SK-N-SH (cell line): Measurements from ENCODE around the gene BOK. TPM values are rescaled to one million over a fixed set of nuclear protein-coding genes. Genes with fewer than 3 reads are reported as not detected.

Source experiments
- CTCF ChIA-PET: fragments of 300-600, 350-600 bp; formaldehyde crosslinking; extraction: SDS; loops from one replicate; lab custom pipeline; 2021; lab: Yijun Ruan, JAX
- POLR2A ChIA-PET: fragments of 350-600 bp; sonication (Branson Sonifier 250); formaldehyde crosslinking; extraction: SDS; loops from one replicate; lab custom pipeline; 2020; ENCODE audit warnings: antibody characterized with exemption, inconsistent platforms; lab: Yijun Ruan, JAX
- DNase-seq: peaks from one replicate; pipeline ENCODE4 v3.0.0; 2012
- H2AFZ ChIP-seq: fragments of 200-600 bp; sonication (generic); 2 replicates; pipeline ENCODE4 v1.8.1; 2016; ENCODE audit warnings: antibody characterized with exemption, mild to moderate bottlenecking, low read depth
- H3F3A ChIP-seq: fragments of 200-600 bp; sonication (generic); replicated peaks from 2 replicates; pipeline ENCODE3; 2016; ENCODE audit warnings: antibody characterized with exemption, mild to moderate bottlenecking; ENCODE audit not compliant: insufficient read depth
- H3K27ac ChIP-seq, 2 experiments: fragments of 200-500 bp in 1 of 2; fragments of 200-600 bp in 1 of 2; sonication (Bioruptor generic) in 1 of 2; sonication (generic), shearing (Covaris generic) in 1 of 2; 2 replicates each; pipeline versions ENCODE4 v1.5.1 to v1.6.1; 2014 to 2016; ENCODE audit warnings: low read depth in 2 of 2, inconsistent platforms in 1 of 2, low read length in 1 of 2, mild to moderate bottlenecking in 1 of 2, mixed read lengths in 1 of 2
- H3K27me3 ChIP-seq: fragments of 200-600 bp; sonication (generic), shearing (Covaris generic); 2 replicates; pipeline ENCODE4 v1.6.1; 2016; ENCODE audit warnings: mixed run types; ENCODE audit not compliant: insufficient read depth
- H3K36me3 ChIP-seq, 2 experiments: fragments of 200-500 bp in 1 of 2; fragments of 200-600 bp in 1 of 2; sonication (Bioruptor generic) in 1 of 2; sonication (generic) in 1 of 2; replicated peaks in 1 of 2; 2 replicates each; pipeline versions ENCODE3 to v1.5.1; 2014 to 2016; ENCODE audit warnings: low read length in 1 of 2, mild to moderate bottlenecking in 1 of 2; ENCODE audit not compliant: insufficient read depth in 2 of 2, control insufficient read depth in 1 of 2
- H3K4me1 ChIP-seq, 2 experiments: fragments of 200-500 bp in 1 of 2; fragments of 200-600 bp in 1 of 2; sonication (Bioruptor generic) in 1 of 2; sonication (generic), shearing (Covaris generic) in 1 of 2; 2 replicates each; pipeline versions ENCODE4 v1.5.1 to v1.6.1; 2014 to 2016; ENCODE audit warnings: low read depth in 1 of 2, low read length in 1 of 2, mixed run types in 1 of 2; ENCODE audit not compliant: insufficient read depth in 2 of 2, control insufficient read depth in 1 of 2
- H3K4me2 ChIP-seq: fragments of 200-600 bp; sonication (generic), shearing (Covaris generic); 2 replicates; pipeline ENCODE4 v1.6.1; 2017; ENCODE audit warnings: mixed run types
- H3K4me3 ChIP-seq, 2 experiments: fragments of 200-500 bp in 1 of 2; fragments of 200-600 bp in 1 of 2; sonication (Bioruptor generic) in 1 of 2; sonication (generic), shearing (Covaris generic) in 1 of 2; 2 replicates each; pipeline versions ENCODE4 v1.5.1 to v1.8.1; 2014 to 2016; ENCODE audit warnings: low read depth in 2 of 2, inconsistent platforms in 1 of 2, low read length in 1 of 2, mild to moderate bottlenecking in 1 of 2, mixed read lengths in 1 of 2, moderate library complexity in 1 of 2
- H3K79me2 ChIP-seq: fragments of 200-600 bp; sonication (generic); 2 replicates; pipeline ENCODE4 v1.8.1; 2017; ENCODE audit warnings: mild to moderate bottlenecking; ENCODE audit not compliant: insufficient read depth
- H3K9ac ChIP-seq: fragments of 200-600 bp; sonication (generic); 2 replicates; pipeline ENCODE4 v1.6.1; 2017; ENCODE audit warnings: mixed run types
- H3K9me2 ChIP-seq: fragments of 200-600 bp; sonication (generic); 2 replicates; pipeline ENCODE4 v1.6.1; 2017; ENCODE audit warnings: mixed run types
- H3K9me3 ChIP-seq: fragments of 200-600 bp; sonication (generic); 2 replicates; pipeline ENCODE4 v1.6.1; 2017; ENCODE audit warnings: mixed run types, mild to moderate bottlenecking, moderate library complexity
- H4K20me1 ChIP-seq: fragments of 200-600 bp; sonication (generic); 2 replicates; pipeline ENCODE4 v1.6.1; 2017; ENCODE audit warnings: mild to moderate bottlenecking, mixed run types; ENCODE audit not compliant: insufficient read depth
- EP300 ChIP-seq, 2 experiments: IDR thresholded peaks; 2 replicates each; pipeline versions ENCODE4 v1.4.0 to v1.6.1; 2012; ENCODE audit warnings: borderline replicate concordance in 1 of 2, low read depth in 1 of 2, low read length in 1 of 2
- FOSL2 ChIP-seq: IDR thresholded peaks from 2 replicates; pipeline ENCODE4 v1.4.0; 2012; ENCODE audit warnings: low read depth, mild to moderate bottlenecking, moderate library complexity, borderline replicate concordance
- FOXJ3 ChIP-seq: sonication (generic); formaldehyde crosslinking; IDR thresholded peaks from 2 replicates; pipeline ENCODE4 v1.5.1; 2020; ENCODE audit warnings: mild to moderate bottlenecking, missing genetic modification reagents
- FOXM1 ChIP-seq: IDR thresholded peaks from 2 replicates; pipeline ENCODE4 v1.4.0; 2012; ENCODE audit warnings: low read depth, mild to moderate bottlenecking
- GABPA ChIP-seq: IDR thresholded peaks from 2 replicates; pipeline ENCODE4 v1.4.0; 2012; ENCODE audit warnings: low read depth, mild to moderate bottlenecking
- MXI1 ChIP-seq: IDR thresholded peaks from 2 replicates; pipeline ENCODE4 v1.6.1; 2012; ENCODE audit warnings: mild to moderate bottlenecking, low read depth, low read length, improper control_type of control experiment
- NFIC ChIP-seq: IDR thresholded peaks from 2 replicates; pipeline ENCODE4 v1.4.0; 2012; ENCODE audit warnings: borderline replicate concordance
- SIN3A ChIP-seq: IDR thresholded peaks from 2 replicates; pipeline ENCODE4 v1.6.1; 2012; ENCODE audit warnings: low read depth, mild to moderate bottlenecking, low read length, moderate library complexity, borderline replicate concordance
- SMC3 ChIP-seq: IDR thresholded peaks from 2 replicates; pipeline ENCODE4 v1.6.1; 2012; ENCODE audit warnings: low read depth, low read length, improper control_type of control experiment
- TCF12 ChIP-seq: IDR thresholded peaks from 2 replicates; pipeline ENCODE4 v1.4.0; 2012
- TEAD4 ChIP-seq: IDR thresholded peaks from 2 replicates; pipeline ENCODE4 v1.4.0; 2012; ENCODE audit warnings: mild to moderate bottlenecking, borderline replicate concordance; ENCODE audit not compliant: insufficient read depth
- YY1 ChIP-seq: IDR thresholded peaks from 2 replicates; pipeline ENCODE4 v1.4.0; 2012; ENCODE audit warnings: low read depth, mild to moderate bottlenecking
- WGBS: methylation state at CpG from one replicate; pipeline ENCODE4 v1.1.6; 2017; ENCODE audit warnings: low lambda C conversion rate; 5-methylcytosine and 5-hydroxymethylcytosine counted together
- polyA plus RNA-seq, 3 experiments: library from polyadenylated mRNA; depleted of rRNA; stranded (reverse); fragments of >200 nt; gene quantifications; 2 replicates each; pipeline ENCODE4 v1.2.3, GENCODE V29; 2012
- TF ChIP-seq, protein P1 (sequence below): IDR thresholded peaks from 2 replicates; pipeline ENCODE4 v1.4.0; 2012; ENCODE audit warnings: low read depth, borderline replicate concordance
- TF ChIP-seq, protein P2 (sequence below): IDR thresholded peaks from 2 replicates; pipeline ENCODE4 v1.4.0; 2012; ENCODE audit warnings: low read depth
- TF ChIP-seq, protein P3 (sequence below): IDR thresholded peaks from 2 replicates; pipeline ENCODE4; 2012
- TF ChIP-seq, protein P4 (sequence below): fragments of 150-350 bp; IDR thresholded peaks from 2 replicates; pipeline ENCODE4 v1.6.1; 2017; ENCODE audit warnings: antibody characterized with exemption, low read length, low read depth, borderline replicate concordance
- TF ChIP-seq, protein P5 (sequence below): fragments of 200-600 bp; sonication (generic); IDR thresholded peaks from 2 replicates; pipeline ENCODE4 v1.6.1; 2017; ENCODE audit warnings: antibody characterized with exemption, mild to moderate bottlenecking, moderate library complexity
- TF ChIP-seq, protein P6 (sequence below): IDR thresholded peaks from 2 replicates; pipeline ENCODE4 v1.6.1; 2012; ENCODE audit warnings: mild to moderate bottlenecking, low read depth, low read length, moderate library complexity

Gene BOK
- polyA plus RNA-seq, 1 of the 3 experiments (the other 2 are of a cell fraction), result 1.7 TPM

DNA sequence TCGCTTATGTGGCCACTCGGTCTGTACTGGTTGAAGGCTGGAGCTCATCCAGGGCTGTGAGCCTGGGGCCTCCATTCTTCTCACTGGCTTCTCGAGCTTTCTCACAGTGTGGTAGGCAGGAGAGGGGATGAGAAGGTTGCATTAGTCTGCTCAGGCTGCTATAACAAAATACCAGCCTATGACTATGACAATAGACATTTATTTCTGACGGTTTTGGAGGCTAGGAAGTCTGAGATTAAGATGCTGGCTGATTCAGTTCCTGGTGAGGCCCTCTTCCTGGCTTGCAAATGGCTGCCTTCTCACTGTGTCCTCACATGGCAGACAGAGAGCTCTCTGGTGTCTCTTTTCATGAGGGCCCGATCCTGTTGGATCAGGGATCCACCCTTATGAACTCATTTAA is 44.0 kb upstream of the BOK start:
- no peaks in the 10 kb centered on the region for H3K36me3 ChIP-seq
- H3F3A ChIP-seq, result peaks cover 10% of the 10 kb centered on the region
- POLR2A ChIA-PET, result no interaction called here
- no peak overlapping the region for H3K9ac ChIP-seq
- DNase-seq, result no peak
- CTCF ChIA-PET, result no interaction called here
- no peaks in the 10 kb centered on the region for H3K9me2 ChIP-seq
- H3K27ac ChIP-seq, result no peak overlapping the region
- H3K4me2 ChIP-seq, result no peak overlapping the region
- H3K27me3 ChIP-seq, result no peaks in the 10 kb centered on the region
- no peaks in the 10 kb centered on the region for H3K79me2 ChIP-seq
- WGBS, result 73% methylated on average over 5 of the region's 5 CpGs
- no peaks in the 10 kb centered on the region for H4K20me1 ChIP-seq
- H3K9me3 ChIP-seq, result no peaks in the 10 kb centered on the region
- TF ChIP-seq TEAD4, result no peak
- TF ChIP-seq YY1, result no peak
- TF ChIP-seq, protein P1, sequence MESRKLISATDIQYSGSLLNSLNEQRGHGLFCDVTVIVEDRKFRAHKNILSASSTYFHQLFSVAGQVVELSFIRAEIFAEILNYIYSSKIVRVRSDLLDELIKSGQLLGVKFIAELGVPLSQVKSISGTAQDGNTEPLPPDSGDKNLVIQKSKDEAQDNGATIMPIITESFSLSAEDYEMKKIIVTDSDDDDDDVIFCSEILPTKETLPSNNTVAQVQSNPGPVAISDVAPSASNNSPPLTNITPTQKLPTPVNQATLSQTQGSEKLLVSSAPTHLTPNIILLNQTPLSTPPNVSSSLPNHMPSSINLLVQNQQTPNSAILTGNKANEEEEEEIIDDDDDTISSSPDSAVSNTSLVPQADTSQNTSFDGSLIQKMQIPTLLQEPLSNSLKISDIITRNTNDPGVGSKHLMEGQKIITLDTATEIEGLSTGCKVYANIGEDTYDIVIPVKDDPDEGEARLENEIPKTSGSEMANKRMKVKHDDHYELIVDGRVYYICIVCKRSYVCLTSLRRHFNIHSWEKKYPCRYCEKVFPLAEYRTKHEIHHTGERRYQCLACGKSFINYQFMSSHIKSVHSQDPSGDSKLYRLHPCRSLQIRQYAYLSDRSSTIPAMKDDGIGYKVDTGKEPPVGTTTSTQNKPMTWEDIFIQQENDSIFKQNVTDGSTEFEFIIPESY, result no peak
- TF ChIP-seq MXI1, result no peak
- TF ChIP-seq, protein P2, sequence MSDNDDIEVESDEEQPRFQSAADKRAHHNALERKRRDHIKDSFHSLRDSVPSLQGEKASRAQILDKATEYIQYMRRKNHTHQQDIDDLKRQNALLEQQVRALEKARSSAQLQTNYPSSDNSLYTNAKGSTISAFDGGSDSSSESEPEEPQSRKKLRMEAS, result no peak
- TF ChIP-seq NFIC, result no peak
- TF ChIP-seq FOXJ3 (CRISPR knock-in tag), result no peak
- no peak for TF ChIP-seq EP300 (IDR thresholded peaks at IDR 0.05; ENCODE audit: borderline replicate concordance in 1 of 2, low read depth in 1 of 2, low read length in 1 of 2)
- no peak for TF ChIP-seq GABPA
- TF ChIP-seq SMC3, result no peak
- TF ChIP-seq, protein P3, sequence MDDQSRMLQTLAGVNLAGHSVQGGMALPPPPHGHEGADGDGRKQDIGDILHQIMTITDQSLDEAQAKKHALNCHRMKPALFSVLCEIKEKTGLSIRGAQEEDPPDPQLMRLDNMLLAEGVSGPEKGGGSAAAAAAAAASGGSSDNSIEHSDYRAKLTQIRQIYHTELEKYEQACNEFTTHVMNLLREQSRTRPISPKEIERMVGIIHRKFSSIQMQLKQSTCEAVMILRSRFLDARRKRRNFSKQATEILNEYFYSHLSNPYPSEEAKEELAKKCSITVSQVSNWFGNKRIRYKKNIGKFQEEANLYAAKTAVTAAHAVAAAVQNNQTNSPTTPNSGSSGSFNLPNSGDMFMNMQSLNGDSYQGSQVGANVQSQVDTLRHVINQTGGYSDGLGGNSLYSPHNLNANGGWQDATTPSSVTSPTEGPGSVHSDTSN, result no peak
- no peak for TF ChIP-seq TCF12
- TF ChIP-seq FOXM1, result no peak
- no peak for TF ChIP-seq FOSL2
- H2AFZ ChIP-seq, result no peak overlapping the region
- H3K4me3 ChIP-seq, result no peak overlapping the region
- H3K4me1 ChIP-seq, result peaks cover under 1% of the 10 kb centered on the region in 2 experiments; a peak in 2 of 4 replicates

DNA sequence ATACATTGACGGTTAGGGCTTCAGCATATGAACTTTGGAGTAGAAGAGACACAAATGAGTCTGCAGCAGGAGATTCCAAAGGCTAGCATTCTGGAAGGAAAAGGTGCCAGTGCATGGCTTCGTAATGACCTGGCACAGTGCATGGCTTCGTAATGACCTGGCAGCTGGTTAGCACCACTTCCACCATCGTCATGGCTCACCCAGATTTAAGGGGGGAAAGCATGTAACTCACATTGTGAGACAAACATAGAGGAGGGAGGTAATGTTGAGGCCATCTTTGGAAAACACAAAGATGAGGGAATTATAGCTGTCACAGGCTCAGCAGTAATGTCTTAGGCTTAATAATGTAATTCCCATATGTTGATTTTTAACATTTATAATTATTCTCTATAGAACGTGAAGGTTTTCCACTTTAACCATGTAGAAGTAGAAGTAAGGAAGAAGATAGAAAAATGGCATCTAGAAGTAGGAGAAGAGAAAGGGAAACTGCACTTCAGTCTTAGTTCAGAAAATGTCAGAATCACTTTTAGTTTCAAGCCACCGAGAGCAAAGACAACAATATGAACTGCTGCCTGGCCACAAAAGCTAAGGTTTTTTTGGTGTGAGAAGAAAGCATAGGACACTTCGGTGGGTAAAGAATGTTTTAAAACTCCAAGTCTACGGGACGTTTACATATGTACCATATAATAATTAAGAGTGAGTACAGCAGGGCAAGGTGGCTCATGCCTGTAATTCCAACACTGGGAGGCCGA is 43.4 kb upstream of the BOK start:
- no peak overlapping the region for H3K27ac ChIP-seq
- H3K9ac ChIP-seq, result no peak overlapping the region
- H3K27me3 ChIP-seq, result no peaks in the 10 kb centered on the region
- WGBS, result 79% methylated on average over 10 of the region's 10 CpGs
- no peak overlapping the region for H3K4me3 ChIP-seq
- no peaks in the 10 kb centered on the region for H3K4me1 ChIP-seq
- no peaks in the 10 kb centered on the region for H3K9me2 ChIP-seq
- DNase-seq, result no peak
- H3K79me2 ChIP-seq, result no peaks in the 10 kb centered on the region
- ChIA-PET CTCF (no interaction called here), POLR2A (no interaction called here)
- H4K20me1 ChIP-seq, result no peaks in the 10 kb centered on the region
- peaks cover 10% of the 10 kb centered on the region for H3F3A ChIP-seq
- H3K9me3 ChIP-seq, result no peaks in the 10 kb centered on the region
- no peaks in the 10 kb centered on the region for H3K36me3 ChIP-seq
- no peak overlapping the region for H3K4me2 ChIP-seq
- no peak overlapping the region for H2AFZ ChIP-seq
- TF ChIP-seq, protein P4, sequence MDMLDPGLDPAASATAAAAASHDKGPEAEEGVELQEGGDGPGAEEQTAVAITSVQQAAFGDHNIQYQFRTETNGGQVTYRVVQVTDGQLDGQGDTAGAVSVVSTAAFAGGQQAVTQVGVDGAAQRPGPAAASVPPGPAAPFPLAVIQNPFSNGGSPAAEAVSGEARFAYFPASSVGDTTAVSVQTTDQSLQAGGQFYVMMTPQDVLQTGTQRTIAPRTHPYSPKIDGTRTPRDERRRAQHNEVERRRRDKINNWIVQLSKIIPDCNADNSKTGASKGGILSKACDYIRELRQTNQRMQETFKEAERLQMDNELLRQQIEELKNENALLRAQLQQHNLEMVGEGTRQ, result no peak
- TF ChIP-seq, protein P5, sequence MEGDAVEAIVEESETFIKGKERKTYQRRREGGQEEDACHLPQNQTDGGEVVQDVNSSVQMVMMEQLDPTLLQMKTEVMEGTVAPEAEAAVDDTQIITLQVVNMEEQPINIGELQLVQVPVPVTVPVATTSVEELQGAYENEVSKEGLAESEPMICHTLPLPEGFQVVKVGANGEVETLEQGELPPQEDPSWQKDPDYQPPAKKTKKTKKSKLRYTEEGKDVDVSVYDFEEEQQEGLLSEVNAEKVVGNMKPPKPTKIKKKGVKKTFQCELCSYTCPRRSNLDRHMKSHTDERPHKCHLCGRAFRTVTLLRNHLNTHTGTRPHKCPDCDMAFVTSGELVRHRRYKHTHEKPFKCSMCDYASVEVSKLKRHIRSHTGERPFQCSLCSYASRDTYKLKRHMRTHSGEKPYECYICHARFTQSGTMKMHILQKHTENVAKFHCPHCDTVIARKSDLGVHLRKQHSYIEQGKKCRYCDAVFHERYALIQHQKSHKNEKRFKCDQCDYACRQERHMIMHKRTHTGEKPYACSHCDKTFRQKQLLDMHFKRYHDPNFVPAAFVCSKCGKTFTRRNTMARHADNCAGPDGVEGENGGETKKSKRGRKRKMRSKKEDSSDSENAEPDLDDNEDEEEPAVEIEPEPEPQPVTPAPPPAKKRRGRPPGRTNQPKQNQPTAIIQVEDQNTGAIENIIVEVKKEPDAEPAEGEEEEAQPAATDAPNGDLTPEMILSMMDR, result no peak
- TF ChIP-seq SIN3A, result no peak
- TF ChIP-seq, protein P6, sequence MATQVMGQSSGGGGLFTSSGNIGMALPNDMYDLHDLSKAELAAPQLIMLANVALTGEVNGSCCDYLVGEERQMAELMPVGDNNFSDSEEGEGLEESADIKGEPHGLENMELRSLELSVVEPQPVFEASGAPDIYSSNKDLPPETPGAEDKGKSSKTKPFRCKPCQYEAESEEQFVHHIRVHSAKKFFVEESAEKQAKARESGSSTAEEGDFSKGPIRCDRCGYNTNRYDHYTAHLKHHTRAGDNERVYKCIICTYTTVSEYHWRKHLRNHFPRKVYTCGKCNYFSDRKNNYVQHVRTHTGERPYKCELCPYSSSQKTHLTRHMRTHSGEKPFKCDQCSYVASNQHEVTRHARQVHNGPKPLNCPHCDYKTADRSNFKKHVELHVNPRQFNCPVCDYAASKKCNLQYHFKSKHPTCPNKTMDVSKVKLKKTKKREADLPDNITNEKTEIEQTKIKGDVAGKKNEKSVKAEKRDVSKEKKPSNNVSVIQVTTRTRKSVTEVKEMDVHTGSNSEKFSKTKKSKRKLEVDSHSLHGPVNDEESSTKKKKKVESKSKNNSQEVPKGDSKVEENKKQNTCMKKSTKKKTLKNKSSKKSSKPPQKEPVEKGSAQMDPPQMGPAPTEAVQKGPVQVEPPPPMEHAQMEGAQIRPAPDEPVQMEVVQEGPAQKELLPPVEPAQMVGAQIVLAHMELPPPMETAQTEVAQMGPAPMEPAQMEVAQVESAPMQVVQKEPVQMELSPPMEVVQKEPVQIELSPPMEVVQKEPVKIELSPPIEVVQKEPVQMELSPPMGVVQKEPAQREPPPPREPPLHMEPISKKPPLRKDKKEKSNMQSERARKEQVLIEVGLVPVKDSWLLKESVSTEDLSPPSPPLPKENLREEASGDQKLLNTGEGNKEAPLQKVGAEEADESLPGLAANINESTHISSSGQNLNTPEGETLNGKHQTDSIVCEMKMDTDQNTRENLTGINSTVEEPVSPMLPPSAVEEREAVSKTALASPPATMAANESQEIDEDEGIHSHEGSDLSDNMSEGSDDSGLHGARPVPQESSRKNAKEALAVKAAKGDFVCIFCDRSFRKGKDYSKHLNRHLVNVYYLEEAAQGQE, result no peak
